NCI-H2196 (cell line): Measurements from ENCODE around the gene STMN3.
A peak's percentile ranks its signal among the peaks of the same experiment; 100 is the strongest.
"Not testable (repeated sequence)": the region's sequence is repeated elsewhere in the genome, so short reads cannot be mapped to it uniquely, and the experiment has no call there.

ENCODE experiments used
- DNase-seq: peaks from one replicate; lab custom pipeline; 2025; ENCODE audit not compliant: unreplicated experiment; lab: John Stamatoyannopoulos, UW

STMN3 gene

GRCh38 chr20:63678667-63679465, 25.6 kb upstream of the STMN3 start:
- no peak for DNase-seq

- no peak for DNase-seq
Measured at GRCh38 chr20:63678071-63678470, 24.8 kb upstream of the STMN3 start.

- no peak for DNase-seq
Measured at GRCh38 chr20:63675681-63676368, 22.6 kb upstream of the STMN3 start.

GRCh38 chr20:63673951-63674350, 20.7 kb upstream of the STMN3 start:
- no peak for DNase-seq

GRCh38 chr20:63672666-63673065, 19.4 kb upstream of the STMN3 start:
- no peak for DNase-seq

- DNase-seq: not testable (repeated sequence)
Measured at GRCh38 chr20:63671695-63672094, 18.5 kb upstream of the STMN3 start.

DNA sequence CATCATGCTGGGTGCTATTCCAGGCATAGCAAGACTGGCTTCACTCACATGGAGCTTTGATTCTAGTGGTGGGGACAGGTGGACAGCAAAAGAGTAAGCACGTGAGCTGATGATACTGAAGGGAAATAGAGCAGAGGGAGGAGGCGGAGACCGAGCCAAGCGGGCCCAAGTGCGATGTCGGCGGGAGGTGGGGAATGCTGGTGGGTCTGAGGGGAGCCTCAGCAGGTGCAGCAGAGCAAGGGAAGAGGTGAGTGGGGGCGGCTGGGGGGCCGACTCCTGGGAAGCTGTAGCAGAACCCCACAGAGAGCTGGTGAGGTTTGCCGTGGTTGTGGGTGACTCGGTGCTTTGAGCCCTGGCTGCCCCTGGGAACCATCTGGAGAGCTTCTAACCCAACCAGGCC, 15.1 kb upstream of the STMN3 start:
- DNase-seq: no peak

DNA sequence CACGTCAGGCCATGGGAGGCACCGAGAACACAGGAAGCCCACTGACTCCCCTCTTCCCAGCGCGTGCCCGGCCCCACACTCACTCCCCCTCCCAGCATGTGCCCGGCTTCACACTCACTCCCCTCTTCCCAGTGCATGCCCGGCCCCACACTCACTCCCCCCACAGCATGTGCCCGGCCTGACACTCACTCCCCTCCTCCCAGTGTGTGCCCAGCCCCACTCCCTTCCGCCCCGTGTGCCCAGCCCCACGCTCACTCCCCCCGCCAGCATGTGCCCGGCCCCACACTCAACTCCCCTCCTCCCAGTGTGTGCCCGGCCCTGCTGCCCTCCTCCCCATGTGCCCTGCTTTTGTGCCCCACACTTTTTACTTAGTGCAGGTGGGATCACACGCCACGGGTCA, 14.6 kb upstream of the STMN3 start:
- DNase-seq: no peak

DNA sequence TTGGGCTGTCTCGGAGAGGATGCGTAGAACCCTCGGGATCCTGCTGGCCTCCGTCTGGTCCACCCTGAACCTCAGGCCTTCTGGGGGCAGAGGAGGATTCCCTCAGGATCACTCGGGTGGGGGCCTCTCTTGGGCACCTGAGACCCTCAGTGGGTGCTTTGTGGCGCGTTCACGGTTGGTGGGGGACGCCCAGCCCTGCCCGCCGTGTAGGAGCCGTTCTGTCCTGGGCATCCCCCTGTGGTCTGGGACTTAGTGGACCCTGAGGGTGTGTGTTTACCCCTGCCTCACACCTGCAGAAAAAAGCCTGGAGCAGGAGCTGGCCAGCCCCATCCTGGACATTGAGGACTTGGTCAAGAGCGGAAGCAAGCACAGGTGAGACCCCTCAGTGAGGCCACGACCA, 12.5 kb upstream of the STMN3 start:
- DNase-seq: no peak

GRCh38 chr20:63664861-63665594, 11.8 kb upstream of the STMN3 start:
- DNase-seq: peak; percentile 83

DNA sequence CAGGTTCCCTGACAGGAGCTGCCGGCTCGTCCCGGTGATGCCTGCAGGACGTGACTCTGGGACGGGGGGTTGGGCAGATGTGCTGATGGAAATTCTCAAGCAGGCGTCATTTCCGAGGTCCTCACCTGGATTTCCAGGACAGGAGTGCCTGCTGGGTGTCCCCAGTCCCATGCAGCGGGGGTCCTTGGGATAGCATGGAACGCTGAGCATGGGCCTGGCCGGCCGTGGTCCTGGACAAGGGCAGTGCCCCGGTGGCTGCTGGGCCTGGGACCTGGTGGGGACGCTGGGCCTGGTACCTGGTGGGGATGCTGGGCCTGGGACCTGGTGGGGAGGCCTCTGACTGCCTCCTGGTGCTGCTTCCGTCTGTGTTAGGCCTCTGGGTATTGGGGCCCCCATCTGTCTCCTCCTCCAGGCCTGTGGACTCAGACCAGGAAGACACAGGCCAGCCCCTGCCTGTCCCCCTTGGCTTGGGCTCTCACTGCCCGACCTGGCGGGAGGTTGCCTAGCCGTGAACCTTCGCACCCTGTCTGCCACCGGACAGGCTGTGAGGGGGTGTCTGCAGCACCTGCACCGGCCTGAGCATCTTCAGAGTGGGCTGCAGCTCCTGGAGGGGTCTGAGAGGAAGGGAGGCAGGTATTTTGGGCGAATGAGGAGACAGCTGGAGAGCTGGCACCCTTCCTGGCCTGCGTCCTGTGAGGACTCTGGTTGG, 11.1 kb upstream of the STMN3 start:
- DNase-seq: no peak

GRCh38 chr20:63663332-63664066, 10.3 kb upstream of the STMN3 start:
- no peak for DNase-seq

DNA sequence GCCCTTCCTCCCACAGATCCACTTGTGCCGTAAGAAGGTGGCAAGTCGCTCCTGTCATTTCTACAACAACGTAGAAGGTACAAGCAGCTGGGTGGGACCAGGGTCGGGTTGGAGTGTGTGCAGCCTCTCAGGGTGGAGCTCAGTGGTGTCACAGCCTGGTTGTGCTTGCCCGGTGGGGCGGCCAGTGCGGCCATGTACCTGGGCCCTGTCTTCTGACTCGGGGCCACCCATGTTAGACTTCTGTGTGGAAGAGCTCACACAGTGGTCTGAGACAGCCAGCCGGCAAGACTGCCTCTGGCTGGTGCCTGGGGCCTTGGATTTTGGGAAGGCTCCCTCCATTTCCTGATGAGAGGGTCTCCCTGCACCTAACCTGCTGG, 9.6 kb upstream of the STMN3 start:
- DNase-seq: no peak

DNA sequence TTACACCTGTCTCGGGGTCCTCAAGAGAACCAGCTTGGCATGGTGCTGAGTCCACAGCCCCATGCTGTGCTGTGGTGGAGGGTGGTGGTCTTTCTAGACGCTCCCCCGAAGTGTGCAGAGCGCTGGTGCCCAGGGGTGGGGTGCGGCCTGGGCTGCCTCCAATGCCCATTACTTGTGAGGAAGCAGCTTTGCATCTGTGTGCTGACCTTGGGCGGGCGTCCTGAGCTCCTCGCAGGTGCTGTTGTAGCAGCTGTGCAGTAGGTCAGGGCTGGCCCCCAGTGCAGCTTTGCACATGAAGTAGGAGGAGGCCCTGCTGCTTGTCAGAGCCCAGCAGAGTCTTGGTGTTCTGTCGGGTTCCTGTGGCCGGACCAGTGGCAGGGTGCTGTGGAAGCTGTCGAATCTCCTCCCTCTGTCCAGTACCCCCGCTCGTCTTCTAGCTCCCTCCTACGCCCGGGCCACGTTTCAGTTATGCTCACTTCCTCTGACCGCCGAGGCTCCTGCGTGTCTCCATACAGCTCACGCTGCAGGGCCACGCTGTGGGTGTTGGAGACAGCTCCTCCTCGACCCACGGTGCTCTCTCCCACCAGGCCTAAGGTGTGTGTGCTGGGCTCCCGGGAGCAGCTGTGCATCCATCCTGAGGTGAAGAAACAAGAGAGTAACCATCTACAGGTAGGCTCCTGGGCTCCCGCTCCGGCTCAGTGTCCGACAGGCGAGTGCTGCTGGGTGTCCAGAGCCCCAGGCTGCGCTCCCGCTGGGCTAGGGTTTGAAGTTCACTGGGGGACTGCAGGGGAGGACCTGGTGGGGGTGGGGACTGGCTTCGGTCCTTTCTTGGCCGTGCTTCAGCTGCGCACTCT, 9.0 kb upstream of the STMN3 start:
- no peak for DNase-seq

DNA sequence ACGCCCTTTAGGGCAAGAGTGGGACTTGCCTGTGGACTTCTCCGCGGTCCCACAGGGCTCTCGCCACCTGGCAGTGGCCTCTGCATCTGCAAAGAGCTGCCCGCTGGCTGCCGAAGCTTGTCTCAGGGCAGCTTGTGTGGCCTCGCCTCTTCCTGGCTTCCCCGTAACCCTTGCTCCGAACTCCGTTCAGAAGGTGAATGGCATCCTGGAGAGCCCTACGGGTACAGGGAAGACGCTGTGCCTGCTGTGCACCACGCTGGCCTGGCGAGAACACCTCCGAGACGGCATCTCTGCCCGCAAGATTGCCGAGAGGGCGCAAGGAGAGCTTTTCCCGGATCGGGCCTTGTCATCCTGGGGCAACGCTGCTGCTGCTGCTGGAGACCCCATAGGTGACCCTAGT, 7.9 kb upstream of the STMN3 start:
- no peak for DNase-seq

DNA sequence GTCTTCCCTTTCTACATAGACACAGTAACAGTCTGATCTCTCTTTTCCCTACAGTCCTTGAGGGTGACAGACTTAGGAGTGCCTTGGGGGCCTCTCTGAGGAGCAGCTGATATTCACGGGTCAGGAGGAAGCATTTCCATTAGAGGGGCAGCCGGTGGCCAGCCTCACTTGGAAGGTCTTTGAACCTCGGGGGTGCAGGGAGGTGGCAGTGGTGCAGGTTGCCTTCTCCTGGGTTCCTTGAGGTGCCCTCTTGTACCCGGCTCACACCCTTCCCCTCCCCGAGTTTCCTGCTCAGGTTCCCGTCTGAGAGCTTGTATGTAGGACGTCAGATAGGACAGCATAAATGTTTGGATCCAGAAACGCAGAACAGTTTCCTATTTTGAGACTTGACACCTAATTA, 7.4 kb upstream of the STMN3 start:
- no peak for DNase-seq

DNA sequence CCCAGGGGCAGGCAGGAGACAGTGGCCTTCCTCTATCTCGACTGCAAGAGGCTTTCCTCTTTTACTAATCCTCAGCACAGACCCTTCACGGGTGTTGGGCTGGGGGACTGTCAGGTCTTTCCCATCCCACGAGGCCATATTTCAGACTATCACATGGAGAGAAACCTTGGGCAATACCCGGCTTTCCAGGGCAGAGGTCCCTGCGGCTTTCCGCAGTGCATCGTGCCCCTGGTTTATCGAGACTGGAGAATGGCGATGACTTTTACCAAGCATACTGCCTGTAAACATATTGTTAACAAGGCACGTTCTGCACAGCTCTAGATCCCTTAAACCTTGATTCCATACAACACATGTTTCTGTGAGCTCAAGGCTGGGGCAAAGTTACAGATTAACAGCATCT, 7.0 kb upstream of the STMN3 start:
- not testable (repeated sequence) for DNase-seq

DNA sequence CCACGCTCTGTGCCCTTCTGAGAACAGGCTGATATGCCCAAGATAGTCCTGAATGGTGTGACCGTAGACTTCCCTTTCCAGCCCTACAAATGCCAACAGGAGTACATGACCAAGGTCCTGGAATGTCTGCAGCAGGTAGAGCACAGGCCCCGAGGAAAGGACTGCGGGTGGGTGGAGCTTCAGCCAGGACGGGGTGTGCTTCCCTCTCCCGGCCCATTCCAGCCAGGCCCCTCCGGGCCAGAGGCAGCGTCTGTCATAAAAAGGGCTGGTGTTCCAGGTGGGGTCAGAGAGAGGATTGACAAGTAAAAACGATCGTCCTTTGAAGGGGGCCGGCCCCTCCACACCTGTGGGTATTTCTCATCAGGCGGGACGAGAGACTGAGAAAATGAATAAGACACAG, 6.1 kb upstream of the STMN3 start:
- DNase-seq: no peak

DNA sequence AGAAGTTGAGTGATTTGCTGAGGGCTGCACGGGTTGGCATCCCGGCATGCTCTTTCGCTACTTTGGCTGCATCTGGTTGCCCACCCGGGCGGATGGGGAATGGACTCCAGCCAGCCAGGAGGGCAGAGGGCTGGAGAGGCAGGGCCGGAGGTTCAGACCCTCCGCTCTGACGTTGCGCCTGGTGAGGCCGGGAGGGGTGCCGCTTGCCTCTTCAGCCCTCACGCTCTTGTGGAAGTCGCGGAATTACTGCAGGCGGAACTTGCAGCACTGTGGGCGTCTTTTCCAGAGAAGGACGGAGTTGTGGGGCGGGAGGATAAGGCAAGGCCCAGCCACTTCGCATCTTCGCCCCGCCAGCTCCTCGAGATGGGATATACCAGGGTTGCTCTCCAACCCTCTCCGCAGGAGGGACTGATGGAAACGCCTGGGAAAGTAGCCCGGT, 5.5 kb upstream of the STMN3 start:
- DNase-seq: no peak
